OCI-LY7 (cell line): Measurements from ENCODE around the gene ABLIM1.

Source experiments
- CTCF ChIP-seq: fragments of 200-600 bp; sonication (generic); conservative IDR thresholded peaks from 2 replicates; pipeline ENCODE4 v1.5.1; 2014; ENCODE audit warnings: mild to moderate bottlenecking, antibody characterized with exemption, low read length, moderate library complexity, mixed read lengths
- EZH2phosphoT487 ChIP-seq: fragments of 200-600 bp; sonication (generic); IDR thresholded peaks from 2 replicates; pipeline ENCODE4 v1.6.1; 2018; ENCODE audit warnings: low read depth, borderline replicate concordance, mild to moderate bottlenecking, mixed run types, antibody characterized with exemption, low read length, moderate library complexity, mixed read lengths

GRCh38 chr10:114703377-114704107, 45.5 kb upstream of the ABLIM1 start:
- TF ChIP-seq CTCF (peak; percentile 91), EZH2phosphoT487 (no peak)
